ENCODE results near the gene SLC9A4.

The SLC9A4 gene

DNA sequence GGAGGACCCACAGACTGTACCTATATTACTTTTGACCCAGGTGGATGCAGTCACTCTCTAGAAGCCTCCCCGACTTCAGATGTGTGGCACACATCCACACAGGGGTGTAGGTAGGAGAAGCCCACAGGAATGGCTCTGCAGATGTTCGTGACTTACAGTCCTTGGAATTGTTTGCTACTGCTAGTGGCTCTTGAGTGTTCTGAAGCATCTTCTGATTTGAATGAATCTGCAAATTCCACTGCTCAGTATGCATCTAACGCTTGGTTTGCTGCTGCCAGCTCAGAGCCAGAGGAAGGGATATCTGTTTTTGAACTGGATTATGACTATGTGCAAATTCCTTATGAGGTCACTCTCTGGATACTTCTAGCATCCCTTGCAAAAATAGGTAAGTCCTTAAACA lies 605 bp downstream of the SLC9A4 start:
- DNase-seq (ENCODE audit: low read depth in 1 of 2, low spot score in 1 of 2): no peak
- TF ChIP-seq, protein P1, sequence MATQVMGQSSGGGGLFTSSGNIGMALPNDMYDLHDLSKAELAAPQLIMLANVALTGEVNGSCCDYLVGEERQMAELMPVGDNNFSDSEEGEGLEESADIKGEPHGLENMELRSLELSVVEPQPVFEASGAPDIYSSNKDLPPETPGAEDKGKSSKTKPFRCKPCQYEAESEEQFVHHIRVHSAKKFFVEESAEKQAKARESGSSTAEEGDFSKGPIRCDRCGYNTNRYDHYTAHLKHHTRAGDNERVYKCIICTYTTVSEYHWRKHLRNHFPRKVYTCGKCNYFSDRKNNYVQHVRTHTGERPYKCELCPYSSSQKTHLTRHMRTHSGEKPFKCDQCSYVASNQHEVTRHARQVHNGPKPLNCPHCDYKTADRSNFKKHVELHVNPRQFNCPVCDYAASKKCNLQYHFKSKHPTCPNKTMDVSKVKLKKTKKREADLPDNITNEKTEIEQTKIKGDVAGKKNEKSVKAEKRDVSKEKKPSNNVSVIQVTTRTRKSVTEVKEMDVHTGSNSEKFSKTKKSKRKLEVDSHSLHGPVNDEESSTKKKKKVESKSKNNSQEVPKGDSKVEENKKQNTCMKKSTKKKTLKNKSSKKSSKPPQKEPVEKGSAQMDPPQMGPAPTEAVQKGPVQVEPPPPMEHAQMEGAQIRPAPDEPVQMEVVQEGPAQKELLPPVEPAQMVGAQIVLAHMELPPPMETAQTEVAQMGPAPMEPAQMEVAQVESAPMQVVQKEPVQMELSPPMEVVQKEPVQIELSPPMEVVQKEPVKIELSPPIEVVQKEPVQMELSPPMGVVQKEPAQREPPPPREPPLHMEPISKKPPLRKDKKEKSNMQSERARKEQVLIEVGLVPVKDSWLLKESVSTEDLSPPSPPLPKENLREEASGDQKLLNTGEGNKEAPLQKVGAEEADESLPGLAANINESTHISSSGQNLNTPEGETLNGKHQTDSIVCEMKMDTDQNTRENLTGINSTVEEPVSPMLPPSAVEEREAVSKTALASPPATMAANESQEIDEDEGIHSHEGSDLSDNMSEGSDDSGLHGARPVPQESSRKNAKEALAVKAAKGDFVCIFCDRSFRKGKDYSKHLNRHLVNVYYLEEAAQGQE (IDR thresholded peaks at IDR 0.05; ENCODE audit: insufficient replicate concordance, low read depth): no peak
- TF ChIP-seq POLR2AphosphoS5 (IDR thresholded peaks at IDR 0.05; ENCODE audit: low read depth) (no peak), SPI1 (IDR thresholded peaks at IDR 0.05; ENCODE audit: borderline replicate concordance, low read depth) (no peak), GABPA (IDR thresholded peaks at IDR 0.05; ENCODE audit: low read depth) (no peak)
- TF ChIP-seq, protein P2, sequence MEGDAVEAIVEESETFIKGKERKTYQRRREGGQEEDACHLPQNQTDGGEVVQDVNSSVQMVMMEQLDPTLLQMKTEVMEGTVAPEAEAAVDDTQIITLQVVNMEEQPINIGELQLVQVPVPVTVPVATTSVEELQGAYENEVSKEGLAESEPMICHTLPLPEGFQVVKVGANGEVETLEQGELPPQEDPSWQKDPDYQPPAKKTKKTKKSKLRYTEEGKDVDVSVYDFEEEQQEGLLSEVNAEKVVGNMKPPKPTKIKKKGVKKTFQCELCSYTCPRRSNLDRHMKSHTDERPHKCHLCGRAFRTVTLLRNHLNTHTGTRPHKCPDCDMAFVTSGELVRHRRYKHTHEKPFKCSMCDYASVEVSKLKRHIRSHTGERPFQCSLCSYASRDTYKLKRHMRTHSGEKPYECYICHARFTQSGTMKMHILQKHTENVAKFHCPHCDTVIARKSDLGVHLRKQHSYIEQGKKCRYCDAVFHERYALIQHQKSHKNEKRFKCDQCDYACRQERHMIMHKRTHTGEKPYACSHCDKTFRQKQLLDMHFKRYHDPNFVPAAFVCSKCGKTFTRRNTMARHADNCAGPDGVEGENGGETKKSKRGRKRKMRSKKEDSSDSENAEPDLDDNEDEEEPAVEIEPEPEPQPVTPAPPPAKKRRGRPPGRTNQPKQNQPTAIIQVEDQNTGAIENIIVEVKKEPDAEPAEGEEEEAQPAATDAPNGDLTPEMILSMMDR (IDR thresholded peaks at IDR 0.05; ENCODE audit: insufficient read depth, low read length): no peak
- Histone ChIP-seq H3K27ac (replicated peaks) (no peak overlapping the region), H3K4me3 (replicated peaks; ENCODE audit: insufficient read depth, low read length) (no peak overlapping the region), H3K27me3 (ENCODE audit: insufficient read depth, poor library complexity, severe bottlenecking) (peaks cover 6% of the 10 kb centered on the region)

DNA sequence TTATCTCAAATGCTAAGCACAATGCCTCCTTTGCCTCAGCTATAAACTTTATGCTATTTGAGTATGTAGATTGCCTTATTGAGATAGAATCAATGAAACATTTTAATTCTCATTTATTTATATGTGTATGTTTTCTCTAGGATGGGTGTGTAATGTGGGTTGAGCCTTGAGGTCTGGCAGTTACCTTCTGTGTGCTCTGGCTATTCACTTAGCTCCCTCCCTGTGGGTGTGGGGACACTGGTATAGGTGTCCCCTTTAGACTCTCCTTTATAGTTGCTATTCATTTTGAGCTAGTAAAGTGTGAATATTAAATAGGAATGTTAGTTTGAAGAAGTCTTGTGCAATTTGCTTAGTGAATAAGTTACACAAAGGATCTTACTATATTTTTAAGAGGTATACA lies 1.8 kb downstream of the SLC9A4 start:
- TF ChIP-seq, protein P1 (IDR thresholded peaks at IDR 0.05; ENCODE audit: insufficient replicate concordance, low read depth): no peak
- Histone ChIP-seq H3K27me3 (ENCODE audit: insufficient read depth, poor library complexity, severe bottlenecking) (peaks cover 6% of the 10 kb centered on the region), H3K27ac (replicated peaks) (no peak overlapping the region), H3K4me3 (replicated peaks; ENCODE audit: insufficient read depth, low read length) (no peak overlapping the region)
- no peak for DNase-seq (ENCODE audit: low read depth in 1 of 2, low spot score in 1 of 2)

DNA sequence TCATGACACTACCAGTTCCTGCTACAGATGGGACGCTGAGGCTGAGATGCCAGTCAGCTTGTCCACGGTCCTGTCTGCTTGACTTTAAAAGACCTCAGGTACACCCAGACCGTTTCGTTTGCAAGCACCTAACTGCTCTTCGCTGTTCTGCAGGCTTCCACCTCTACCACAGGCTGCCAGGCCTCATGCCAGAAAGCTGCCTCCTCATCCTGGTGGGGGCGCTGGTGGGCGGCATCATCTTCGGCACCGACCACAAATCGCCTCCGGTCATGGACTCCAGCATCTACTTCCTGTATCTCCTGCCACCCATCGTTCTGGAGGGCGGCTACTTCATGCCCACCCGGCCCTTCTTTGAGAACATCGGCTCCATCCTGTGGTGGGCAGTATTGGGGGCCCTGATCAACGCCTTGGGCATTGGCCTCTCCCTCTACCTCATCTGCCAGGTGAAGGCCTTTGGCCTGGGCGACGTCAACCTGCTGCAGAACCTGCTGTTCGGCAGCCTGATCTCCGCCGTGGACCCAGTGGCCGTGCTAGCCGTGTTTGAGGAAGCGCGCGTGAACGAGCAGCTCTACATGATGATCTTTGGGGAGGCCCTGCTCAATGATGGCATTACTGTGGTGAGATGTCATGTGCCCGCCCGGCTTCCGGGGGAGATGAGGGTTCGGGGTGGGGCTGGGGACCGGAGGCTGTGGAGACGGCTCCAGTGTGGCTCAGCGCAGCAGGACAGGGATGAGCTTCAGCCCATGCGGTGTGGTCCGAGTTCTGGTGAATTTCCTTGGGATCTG lies 5.9 kb downstream of the SLC9A4 start:
- TF ChIP-seq GABPA (IDR thresholded peaks at IDR 0.05; ENCODE audit: low read depth) (no peak), SPI1 (IDR thresholded peaks at IDR 0.05; ENCODE audit: borderline replicate concordance, low read depth) (no peak), POLR2AphosphoS5 (IDR thresholded peaks at IDR 0.05; ENCODE audit: low read depth) (no peak)
- TF ChIP-seq, protein P1 (IDR thresholded peaks at IDR 0.05; ENCODE audit: insufficient replicate concordance, low read depth): no peak
- TF ChIP-seq, protein P2 (IDR thresholded peaks at IDR 0.05; ENCODE audit: insufficient read depth, low read length): no peak
- Histone ChIP-seq H3K4me3 (replicated peaks; ENCODE audit: insufficient read depth, low read length) (no peak overlapping the region), H3K27me3 (ENCODE audit: insufficient read depth, poor library complexity, severe bottlenecking) (peaks cover 6% of the 10 kb centered on the region), H3K27ac (replicated peaks) (no peak overlapping the region)
- DNase-seq (ENCODE audit: low read depth in 1 of 2, low spot score in 1 of 2): no peak

All from HL-60 (cell line).